ENCODE data around the gene YY1AP1. TPM values are rescaled to one million over a fixed set of nuclear protein-coding genes. Genes with fewer than 3 reads are reported as not detected.

Gene YY1AP1
- total RNA-seq, 1 experiment from 2014 or later, result 88.5 TPM

GRCh38 chr1:155609515-155610256 lies 78.9 kb downstream of the YY1AP1 start, which contains the start of gene MSTO1:
Gene MSTO1, plus strand, starts transcription at chr1:155610218. Its CDS starts 31 bp downstream, at chr1:155610249.
- Mint-ChIP-seq H3K27me3 (ENCODE audit: insufficient read depth, unreplicated experiment) (no peaks in the 10 kb centered on the region), H3K4me1 (ENCODE audit: insufficient read depth, unreplicated experiment) (no peaks in the 10 kb centered on the region), H3K36me3 (ENCODE audit: insufficient read depth, unreplicated experiment) (peaks cover 13% of the 10 kb centered on the region), H3K9me3 (ENCODE audit: unreplicated experiment) (no peaks in the 10 kb centered on the region), H3K4me3 (ENCODE audit: unreplicated experiment) (peak within 1 kb of the TSS; percentile 95), H3K27ac (ENCODE audit: low read depth, unreplicated experiment) (peak within 1 kb of the TSS; percentile 96)
- intact Hi-C loops (cut with micrococcal nuclease), result no loop called here
- TF ChIP-seq CTCF (IDR thresholded peaks at IDR 0.05; ENCODE audit: unreplicated experiment), result no peak
- DNase-seq (ENCODE audit: unreplicated experiment), result peak; percentile 99
- TSS peak; percentile 99 for BruUV-seq (replicated peaks)
- ChIA-PET POLR2A (interaction anchor here (0.6 to 1.4 kb wide), 12 partner anchors 9 to 999 kb away, joined by 3 to 9 read pairs (median 4); no protein-coding TSS in a partner anchor), CTCF (interaction anchor here (0.7 to 1.4 kb wide), 5 partner anchors 8 to 1532 kb away, joined by 3 to 4 read pairs (median 3); no protein-coding TSS in a partner anchor)

Other genes starting within 250 kb of the YY1AP1 start
- 59.1 and 66.8 TPM in 2 replicates for gene ASH1L, start 126.0 kb downstream of the YY1AP1 start, total RNA-seq (2022)
- 130 and 140 TPM in 2 replicates for gene MSTO1, start 78.6 kb downstream of the YY1AP1 start, total RNA-seq (2022)
- 226 and 235 TPM in 2 replicates for gene DAP3, start 317 bp upstream of the YY1AP1 start, total RNA-seq (2022)
- 60.1 and 66.3 TPM in 2 replicates for gene GON4L, start 168.4 kb upstream of the YY1AP1 start, total RNA-seq (2022)
- 0.14 TPM in 1 of 2 replicates, not detected in the other for gene SYT11, start 170.8 kb upstream of the YY1AP1 start, total RNA-seq (2022)
- gene RIT1, start 222.6 kb upstream of the YY1AP1 start, total RNA-seq (2022), result 36.2 and 43.1 TPM in 2 replicates
- gene KHDC4, start 245.6 kb upstream of the YY1AP1 start, total RNA-seq (2022), result 90.9 and 104 TPM in 2 replicates